A673 (cell line): ENCODE results near the gene MAN1A2.

ENCODE experiments used
- CTCF ChIP-seq: fragments of 300-800, 200-600 bp; sonication (generic); conservative IDR thresholded peaks from 2 replicates; pipeline ENCODE4 v1.5.1; 2017; ENCODE audit warnings: low read depth, mild to moderate bottlenecking, antibody characterized with exemption, low read length, moderate library complexity, mixed read lengths
- EZH2 ChIP-seq: fragments of 200-600 bp; sonication (generic); IDR thresholded peaks from 2 replicates; pipeline ENCODE4 v1.6.1; 2017; ENCODE audit warnings: borderline replicate concordance, low read depth, mild to moderate bottlenecking, mixed read lengths, antibody characterized with exemption, low read length; ENCODE audit not compliant: poor library complexity, severe bottlenecking

GRCh38 chr1:117366177-117367045 is 838 bp upstream of the MAN1A2 start:
- TF ChIP-seq CTCF = no peak
- TF ChIP-seq EZH2 = no peak
